D341Med (cell line): ENCODE data around the gene LILRB1.
"Not testable (repeated sequence)": the region's sequence is repeated elsewhere in the genome, so short reads cannot be mapped to it uniquely, and the experiment has no call there.

Source experiments
- DNase-seq: peaks from one replicate; pipeline ENCODE4 v3.0.0; 2012; ENCODE audit warnings: low spot score

Gene LILRB1

DNA sequence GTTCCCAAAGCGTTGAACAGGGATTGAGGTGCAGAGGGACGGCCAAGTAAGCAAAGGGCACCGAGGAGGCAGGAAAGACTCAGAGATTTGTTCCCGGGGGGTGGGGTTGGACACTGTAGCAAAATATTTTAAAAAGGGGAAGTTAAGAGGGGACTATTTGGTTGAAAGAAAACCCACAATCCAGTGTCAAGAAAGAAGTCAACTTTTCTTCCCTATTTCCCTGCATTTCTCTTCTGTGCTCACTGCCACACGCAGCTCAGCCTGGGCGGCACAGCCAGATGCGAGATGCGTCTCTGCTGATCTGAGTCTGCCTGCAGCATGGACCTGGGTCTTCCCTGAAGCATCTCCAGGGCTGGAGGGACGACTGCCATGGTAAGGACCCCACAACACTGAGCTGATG is at the start of gene LILRB1:
LILRB1 (plus strand) TSS at position 223 of the 400 bp plus-strand sequence. CDS start 590 bp downstream, outside the sequence.
- not testable (repeated sequence) for DNase-seq

- DNase-seq = no peak
Measured at GRCh38 chr19:54586397-54586796, 43.9 kb upstream of the LILRB1 start.

GRCh38 chr19:54587026-54587425 is 43.3 kb upstream of the LILRB1 start:
- no peak for DNase-seq

DNA sequence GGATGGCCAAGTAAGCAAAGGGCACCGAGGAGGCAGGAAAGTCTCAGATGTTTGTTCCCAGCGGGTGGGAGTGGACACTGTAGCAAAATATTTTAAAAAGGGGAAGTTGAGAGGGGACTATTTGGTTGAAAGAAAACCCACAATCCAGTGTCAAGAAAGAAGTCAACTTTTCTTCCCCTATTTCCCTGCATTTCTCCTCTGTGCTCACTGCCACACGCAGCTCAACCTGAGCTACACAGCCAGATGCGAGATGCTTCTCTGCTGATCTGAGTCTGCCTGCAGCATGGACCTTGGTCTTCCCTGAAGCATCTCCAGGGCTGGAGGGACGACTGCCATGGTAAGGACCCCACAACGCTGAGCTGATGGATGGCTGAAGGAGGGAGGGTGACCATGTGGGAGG is 36.8 kb upstream of the LILRB1 start, which contains the start of gene LILRA1:
LILRA1 (plus strand) TSS at position 188 of the 400 bp plus-strand sequence. CDS start 613 bp downstream, outside the sequence.
- DNase-seq = not testable (repeated sequence)

GRCh38 chr19:54593931-54594626 is 36.2 kb upstream of the LILRB1 start:
- not testable (repeated sequence) for DNase-seq

GRCh38 chr19:54594737-54595136 is 35.5 kb upstream of the LILRB1 start:
- DNase-seq = no peak

GRCh38 chr19:54595680-54596436 is 34.4 kb upstream of the LILRB1 start:
- not testable (repeated sequence) for DNase-seq

DNA sequence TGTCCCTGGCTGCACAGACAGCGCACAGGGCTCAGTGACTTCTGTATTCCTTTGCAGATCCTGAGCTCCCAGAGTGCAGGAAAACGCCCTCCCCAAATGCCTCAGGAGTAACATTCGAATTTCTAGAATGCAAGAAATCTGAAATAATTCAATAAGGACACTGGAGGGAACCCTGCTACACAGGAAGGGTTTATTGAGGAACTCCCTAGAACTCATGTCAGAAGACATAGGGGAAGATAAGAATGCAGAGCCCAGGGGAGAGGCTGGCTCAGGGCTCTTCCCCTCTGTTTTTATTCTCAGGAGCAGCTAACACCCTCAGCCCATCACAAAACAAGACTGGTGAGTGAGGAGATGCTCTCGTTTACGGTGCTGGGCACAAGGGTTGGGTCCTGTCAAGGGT is 30.1 kb upstream of the LILRB1 start:
- DNase-seq = no peak

DNA sequence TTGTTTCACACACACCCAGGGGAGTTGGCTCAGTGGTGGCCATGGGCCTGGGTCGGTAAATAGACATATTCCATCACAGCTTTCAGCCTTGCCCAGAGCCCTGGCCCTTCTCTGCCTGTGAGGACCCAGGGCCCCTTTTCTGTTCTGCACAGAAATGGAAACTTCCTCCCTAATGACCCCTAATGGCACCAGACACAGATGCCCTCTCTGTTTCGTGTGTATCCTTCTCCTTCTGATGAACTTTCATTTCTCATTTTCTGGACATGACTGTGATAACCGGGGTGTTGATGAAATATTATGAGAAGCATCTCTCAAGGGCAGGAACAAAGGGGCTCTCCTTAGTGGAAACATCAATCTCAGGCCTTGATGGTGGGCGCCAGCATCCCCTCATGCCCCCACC is 24.1 kb upstream of the LILRB1 start:
- no peak for DNase-seq

- no peak for DNase-seq
Measured at GRCh38 chr19:54606891-54607784, 23.1 kb upstream of the LILRB1 start.

DNA sequence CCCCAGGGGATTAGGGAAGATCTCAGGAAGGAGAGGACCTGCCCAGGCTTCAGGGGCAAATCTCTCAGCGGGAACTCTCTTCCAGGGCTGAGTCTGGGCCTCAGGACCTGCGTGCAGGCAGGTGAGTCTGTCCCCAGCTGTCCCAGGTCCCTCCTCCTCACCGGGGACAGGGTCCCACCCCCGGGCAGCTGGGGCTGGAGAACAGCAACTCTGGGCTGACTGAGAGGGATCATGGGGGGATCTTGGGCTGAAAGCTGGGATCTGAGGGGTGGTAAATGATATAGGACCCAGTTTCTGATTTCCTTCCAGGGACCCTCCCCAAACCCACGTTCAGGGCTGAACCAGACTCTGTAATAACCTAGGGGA is 22.5 kb upstream of the LILRB1 start:
- DNase-seq = no peak

DNA sequence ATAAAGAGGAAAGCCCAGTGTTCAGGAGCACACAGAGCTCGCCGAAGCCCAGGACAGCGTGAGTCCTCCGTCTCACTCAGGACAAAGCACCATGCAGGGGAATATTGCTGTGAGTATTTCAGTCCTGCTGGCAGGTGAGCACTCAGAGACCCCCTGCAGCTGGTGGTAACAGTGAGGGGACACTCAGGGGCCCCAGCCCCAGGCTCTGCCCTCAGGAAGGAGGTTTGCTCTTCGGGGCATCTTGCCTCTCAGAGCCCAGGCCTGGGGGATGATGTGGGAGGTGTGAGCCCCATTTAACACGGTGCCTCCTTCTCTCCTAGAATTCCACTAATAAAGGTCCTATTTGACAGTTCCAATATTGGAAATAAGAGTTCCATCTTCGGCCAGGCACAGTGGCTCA is 22.1 kb upstream of the LILRB1 start:
- no peak for DNase-seq

GRCh38 chr19:54608792-54609191 is 21.5 kb upstream of the LILRB1 start:
- no peak for DNase-seq

- no peak for DNase-seq
Measured at GRCh38 chr19:54609356-54609791, 20.9 kb upstream of the LILRB1 start.

GRCh38 chr19:54612428-54612827 is 17.9 kb upstream of the LILRB1 start:
- DNase-seq = no peak

- no peak for DNase-seq
Measured at GRCh38 chr19:54614726-54615125, 15.6 kb upstream of the LILRB1 start.

DNA sequence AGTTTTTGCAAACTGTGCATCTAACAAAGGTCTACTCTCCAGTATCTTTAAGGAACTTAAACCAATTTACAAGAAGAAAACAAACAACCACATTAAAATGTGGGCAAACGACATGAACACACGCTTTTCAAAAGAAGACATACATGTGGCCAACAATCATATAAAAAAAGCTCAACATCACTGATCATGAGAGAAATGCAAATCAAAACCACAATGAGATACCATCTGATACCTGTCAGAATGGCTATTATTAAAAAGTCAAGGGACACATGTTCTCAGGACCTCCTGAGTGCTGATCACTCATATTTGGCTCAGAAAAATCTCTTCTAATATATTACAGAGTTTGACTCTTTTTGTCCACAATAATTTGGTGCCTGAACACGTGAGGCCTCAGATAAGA is 14.2 kb upstream of the LILRB1 start:
- no peak for DNase-seq

DNA sequence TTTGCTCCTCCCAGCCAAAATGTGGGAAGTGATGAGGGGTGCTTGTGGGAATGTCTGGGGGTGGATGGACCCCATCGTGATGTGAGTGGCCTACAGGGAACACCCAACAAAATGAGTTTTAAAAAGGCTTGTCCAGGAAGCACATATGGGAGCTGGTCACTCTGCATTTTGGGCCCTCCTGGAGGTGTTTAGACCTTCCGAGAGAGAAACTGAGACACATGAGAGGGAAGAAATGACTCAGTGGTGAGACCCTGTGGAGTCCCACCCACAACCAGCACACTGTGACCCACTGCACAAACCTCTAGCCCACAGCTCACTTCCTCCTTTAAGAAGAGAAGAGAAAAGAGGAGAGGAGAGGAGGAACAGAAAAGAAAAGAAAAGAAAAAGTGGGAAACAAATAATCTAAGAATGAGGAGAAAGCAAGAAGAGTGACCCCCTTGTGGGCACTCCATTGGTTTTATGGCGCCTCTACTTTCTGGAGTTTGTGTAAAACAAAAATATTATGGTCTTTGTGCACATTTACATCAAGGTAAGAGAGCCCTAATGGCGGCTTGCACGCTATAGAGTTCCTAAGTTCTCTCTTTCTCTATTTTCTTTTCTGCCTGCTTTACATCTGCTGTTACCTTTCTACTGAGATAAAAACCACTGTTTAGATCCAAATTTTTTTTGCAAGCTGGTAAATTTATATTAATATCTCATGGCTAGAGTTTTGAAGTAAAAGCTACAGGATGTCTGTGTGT is 13.3 kb upstream of the LILRB1 start:
- no peak for DNase-seq

- no peak for DNase-seq
Measured at GRCh38 chr19:54620464-54620863, 9.8 kb upstream of the LILRB1 start.

- no peak for DNase-seq
Measured at GRCh38 chr19:54622431-54622830, 7.9 kb upstream of the LILRB1 start.

DNA sequence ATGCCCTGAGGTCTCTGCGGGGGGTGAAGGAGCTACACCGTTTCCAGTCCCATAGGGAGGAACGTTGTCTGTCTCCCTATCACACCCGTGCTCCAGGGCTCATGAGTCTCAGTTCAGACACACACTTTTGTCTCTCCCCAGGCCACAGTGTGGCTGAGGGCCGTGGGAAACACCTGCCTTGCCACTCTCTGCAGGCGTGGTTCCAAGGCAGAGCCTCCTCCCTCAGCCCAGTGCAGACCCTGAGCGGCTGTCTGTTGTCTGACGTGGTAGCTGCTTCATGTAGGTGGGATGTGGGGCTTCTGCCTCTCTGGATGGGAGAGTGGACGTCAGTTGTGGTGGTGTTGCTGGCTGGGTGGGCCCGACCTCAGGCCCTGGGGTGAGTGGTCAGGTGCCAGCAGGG is 6.0 kb upstream of the LILRB1 start:
- not testable (repeated sequence) for DNase-seq
